Measurements from ENCODE around the gene AGPAT1. TPM values are rescaled to one million over a fixed set of nuclear protein-coding genes. Genes with fewer than 3 reads are reported as not detected.

Gene AGPAT1
- total and polyA plus RNA-seq, 2 of the 13 experiments (the other 11 are each of a cell fraction or from before 2014, with no cell fraction given) = 51.3 to 139 TPM

DNA sequence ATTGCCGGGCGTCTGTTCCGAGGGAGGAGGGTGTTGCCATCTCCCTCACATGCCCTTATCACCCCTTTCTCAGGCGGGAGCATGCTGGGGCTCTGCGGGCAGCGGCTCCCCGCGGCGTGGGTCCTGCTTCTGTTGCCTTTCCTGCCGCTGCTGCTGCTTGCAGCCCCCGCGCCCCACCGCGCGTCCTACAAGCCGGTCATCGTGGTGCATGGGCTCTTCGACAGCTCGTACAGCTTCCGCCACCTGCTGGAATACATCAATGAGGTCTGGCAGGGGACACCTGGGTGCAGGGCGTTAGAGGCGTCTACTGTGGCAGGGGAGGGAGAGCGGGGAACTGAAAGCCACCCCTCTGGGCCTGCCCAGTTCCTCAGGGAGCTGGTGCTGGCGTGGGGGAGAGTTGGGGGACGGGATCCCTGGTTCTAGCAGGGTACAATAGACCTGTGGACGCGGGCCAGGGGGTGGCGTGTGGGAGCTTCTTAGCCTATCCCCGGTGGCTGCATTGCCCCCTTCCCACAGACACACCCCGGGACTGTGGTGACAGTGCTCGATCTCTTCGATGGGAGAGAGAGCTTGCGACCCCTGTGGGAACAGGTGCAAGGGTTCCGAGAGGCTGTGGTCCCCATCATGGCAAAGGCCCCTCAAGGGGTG is 21.2 kb downstream of the AGPAT1 start:
- FAIRE-seq = peak; percentile 59
- DNase-seq (ENCODE audit: low spot score) = peak; percentile 86
- 5% methylated on average over 30 of the region's 34 CpGs for WGBS (ENCODE audit: low lambda C conversion rate)
- TF ChIP-seq ZIK1 (CRISPR knock-in tag; IDR thresholded peaks at IDR 0.05; ENCODE audit: borderline replicate concordance, low read depth) = peak; percentile 41; the same call in 1 of the 2 replicates
- TF ChIP-seq, protein P1, sequence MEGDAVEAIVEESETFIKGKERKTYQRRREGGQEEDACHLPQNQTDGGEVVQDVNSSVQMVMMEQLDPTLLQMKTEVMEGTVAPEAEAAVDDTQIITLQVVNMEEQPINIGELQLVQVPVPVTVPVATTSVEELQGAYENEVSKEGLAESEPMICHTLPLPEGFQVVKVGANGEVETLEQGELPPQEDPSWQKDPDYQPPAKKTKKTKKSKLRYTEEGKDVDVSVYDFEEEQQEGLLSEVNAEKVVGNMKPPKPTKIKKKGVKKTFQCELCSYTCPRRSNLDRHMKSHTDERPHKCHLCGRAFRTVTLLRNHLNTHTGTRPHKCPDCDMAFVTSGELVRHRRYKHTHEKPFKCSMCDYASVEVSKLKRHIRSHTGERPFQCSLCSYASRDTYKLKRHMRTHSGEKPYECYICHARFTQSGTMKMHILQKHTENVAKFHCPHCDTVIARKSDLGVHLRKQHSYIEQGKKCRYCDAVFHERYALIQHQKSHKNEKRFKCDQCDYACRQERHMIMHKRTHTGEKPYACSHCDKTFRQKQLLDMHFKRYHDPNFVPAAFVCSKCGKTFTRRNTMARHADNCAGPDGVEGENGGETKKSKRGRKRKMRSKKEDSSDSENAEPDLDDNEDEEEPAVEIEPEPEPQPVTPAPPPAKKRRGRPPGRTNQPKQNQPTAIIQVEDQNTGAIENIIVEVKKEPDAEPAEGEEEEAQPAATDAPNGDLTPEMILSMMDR (CRISPR knock-in tag; IDR thresholded peaks at IDR 0.05) = peak; percentile 99
- TF ChIP-seq, protein P2, sequence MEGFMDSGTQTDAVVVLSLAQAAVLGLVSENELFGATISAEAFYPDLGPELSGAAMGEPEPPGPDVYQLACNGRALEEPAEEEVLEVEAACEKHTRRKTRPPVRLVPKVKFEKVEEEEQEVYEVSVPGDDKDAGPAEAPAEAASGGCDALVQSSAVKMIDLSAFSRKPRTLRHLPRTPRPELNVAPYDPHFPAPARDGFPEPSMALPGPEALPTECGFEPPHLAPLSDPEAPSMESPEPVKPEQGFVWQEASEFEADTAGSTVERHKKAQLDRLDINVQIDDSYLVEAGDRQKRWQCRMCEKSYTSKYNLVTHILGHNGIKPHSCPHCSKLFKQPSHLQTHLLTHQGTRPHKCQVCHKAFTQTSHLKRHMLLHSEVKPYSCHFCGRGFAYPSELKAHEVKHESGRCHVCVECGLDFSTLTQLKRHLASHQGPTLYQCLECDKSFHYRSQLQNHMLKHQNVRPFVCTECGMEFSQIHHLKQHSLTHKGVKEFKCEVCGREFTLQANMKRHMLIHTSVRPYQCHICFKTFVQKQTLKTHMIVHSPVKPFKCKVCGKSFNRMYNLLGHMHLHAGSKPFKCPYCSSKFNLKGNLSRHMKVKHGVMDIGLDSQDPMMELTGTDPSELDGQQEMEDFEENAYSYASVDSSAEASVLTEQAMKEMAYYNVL (CRISPR knock-in tag; IDR thresholded peaks at IDR 0.05; ENCODE audit: borderline replicate concordance) = 0 out of 2 replicates have a peak, but pooled peaks have one; percentile 5
- 0 out of 2 replicates have a peak, but pooled peaks have one; percentile 66 for TF ChIP-seq HOXA7 (CRISPR knock-in tag; IDR thresholded peaks at IDR 0.05)
- TF ChIP-seq ONECUT2 (CRISPR knock-in tag; IDR thresholded peaks at IDR 0.05) = peak; percentile 25; the same call in 1 of the 2 replicates
- TF ChIP-seq SOX13 (IDR thresholded peaks at IDR 0.05) = 0 out of 2 replicates have a peak, but pooled peaks have one; percentile 14
- TF ChIP-seq SOX13 (CRISPR knock-in tag; conservative IDR thresholded peaks at IDR 0.05 in 1 of 2, IDR thresholded peaks at IDR 0.05 in 1 of 2) = no peak; a peak in 1 of 4 replicates
- peak; percentile 61; the same call in 1 of the 2 replicates for TF ChIP-seq ZNF274 (CRISPR knock-in tag; IDR thresholded peaks at IDR 0.05)
- TF ChIP-seq, protein P3, sequence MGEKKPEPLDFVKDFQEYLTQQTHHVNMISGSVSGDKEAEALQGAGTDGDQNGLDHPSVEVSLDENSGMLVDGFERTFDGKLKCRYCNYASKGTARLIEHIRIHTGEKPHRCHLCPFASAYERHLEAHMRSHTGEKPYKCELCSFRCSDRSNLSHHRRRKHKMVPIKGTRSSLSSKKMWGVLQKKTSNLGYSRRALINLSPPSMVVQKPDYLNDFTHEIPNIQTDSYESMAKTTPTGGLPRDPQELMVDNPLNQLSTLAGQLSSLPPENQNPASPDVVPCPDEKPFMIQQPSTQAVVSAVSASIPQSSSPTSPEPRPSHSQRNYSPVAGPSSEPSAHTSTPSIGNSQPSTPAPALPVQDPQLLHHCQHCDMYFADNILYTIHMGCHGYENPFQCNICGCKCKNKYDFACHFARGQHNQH (CRISPR knock-in tag; IDR thresholded peaks at IDR 0.05) = peak; percentile 29; the same call in 1 of the 2 replicates
- peak; percentile 9; the same call in 1 of the 2 replicates for TF ChIP-seq ZNF543 (CRISPR knock-in tag; IDR thresholded peaks at IDR 0.05)
- TF ChIP-seq ZNF772 (CRISPR knock-in tag; IDR thresholded peaks at IDR 0.05) = 0 out of 2 replicates have a peak, but pooled peaks have one; percentile 15
- peak; percentile 92; the same call in 1 of the 2 replicates for TF ChIP-seq MZF1 (CRISPR knock-in tag; IDR thresholded peaks at IDR 0.05; ENCODE audit: borderline replicate concordance)
- TF ChIP-seq, protein P4, sequence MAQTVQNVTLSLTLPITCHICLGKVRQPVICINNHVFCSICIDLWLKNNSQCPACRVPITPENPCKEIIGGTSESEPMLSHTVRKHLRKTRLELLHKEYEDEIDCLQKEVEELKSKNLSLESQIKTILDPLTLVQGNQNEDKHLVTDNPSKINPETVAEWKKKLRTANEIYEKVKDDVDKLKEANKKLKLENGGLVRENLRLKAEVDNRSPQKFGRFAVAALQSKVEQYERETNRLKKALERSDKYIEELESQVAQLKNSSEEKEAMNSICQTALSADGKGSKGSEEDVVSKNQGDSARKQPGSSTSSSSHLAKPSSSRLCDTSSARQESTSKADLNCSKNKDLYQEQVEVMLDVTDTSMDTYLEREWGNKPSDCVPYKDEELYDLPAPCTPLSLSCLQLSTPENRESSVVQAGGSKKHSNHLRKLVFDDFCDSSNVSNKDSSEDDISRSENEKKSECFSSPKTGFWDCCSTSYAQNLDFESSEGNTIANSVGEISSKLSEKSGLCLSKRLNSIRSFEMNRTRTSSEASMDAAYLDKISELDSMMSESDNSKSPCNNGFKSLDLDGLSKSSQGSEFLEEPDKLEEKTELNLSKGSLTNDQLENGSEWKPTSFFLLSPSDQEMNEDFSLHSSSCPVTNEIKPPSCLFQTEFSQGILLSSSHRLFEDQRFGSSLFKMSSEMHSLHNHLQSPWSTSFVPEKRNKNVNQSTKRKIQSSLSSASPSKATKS (CRISPR knock-in tag; IDR thresholded peaks at IDR 0.05) = no peak
- TF ChIP-seq ZNF552 (CRISPR knock-in tag; IDR thresholded peaks at IDR 0.05; ENCODE audit: borderline replicate concordance) = peak; percentile 71

More for the DNA sequence above, 21.2 kb downstream of the AGPAT1 start:
- Histone ChIP-seq H3K27me3 (ENCODE audit: control insufficient read depth in 1 of 2, insufficient read depth in 2 of 2, low read length in 2 of 2) (no peaks in the 10 kb centered on the region; a peak in 1 of 5 replicates), H3K9ac (ENCODE audit: insufficient read depth, low read depth, low read length) (peak overlapping the region; percentile 91), H3K79me2 (ENCODE audit: insufficient read depth, low read length) (peaks cover 17% of the 10 kb centered on the region), H3K27ac (ENCODE audit: extremely low read length, insufficient read depth, low read length) (peak overlapping the region; percentile 88), H3K4me2 (ENCODE audit: low read depth, low read length) (peak overlapping the region; percentile 94), H3K36me3 (replicated peaks in 1 of 2; ENCODE audit: control insufficient read depth in 1 of 2, insufficient read depth in 2 of 2, low read length in 2 of 2) (peaks cover 18 to 32% of the 10 kb centered on the region in 2 experiments), H3K4me3 (replicated peaks in 1 of 3; ENCODE audit: insufficient read depth in 1 of 3, low read depth in 2 of 3, low read length in 3 of 3) (peak overlapping the region; percentile 78 to 91 (median 88)), H4K20me1 (ENCODE audit: insufficient read depth, low read length) (no peaks in the 10 kb centered on the region), H3K9me3 (ENCODE audit: low read length) (no peaks in the 10 kb centered on the region), H2AFZ (ENCODE audit: low read length) (peak overlapping the region; percentile 37), H3K4me1 (ENCODE audit: insufficient read depth, low read length) (peaks cover 28% of the 10 kb centered on the region)
- TSS peak; percentile 75 for BruUV-seq (replicated peaks)
- intact Hi-C loops (cut with micrococcal nuclease; ENCODE audit: unreplicated experiment) (loop anchor here (1.0 kb wide), 5 partner anchors 24 to 67 kb away; partner anchors contain the start of genes FKBPL and RNF5), in situ Hi-C loops (cut with HindIII; ENCODE audit: extremely low pct_ligation_motif_present, low pct_unique_long_range_greater_than_20kb) (loop anchor here (5.0 kb wide), 1 partner anchor 37 kb away; no protein-coding TSS in a partner anchor)
- ChIA-PET CTCF (ENCODE audit: low intra/inter-chr PET ratio, low total read pairs) (interaction anchor here (1.0 to 4.3 kb wide), 6 partner anchors 27 to 106 kb away, joined by 4 to 97 read pairs (median 4); partner anchors contain the start of gene ATF6B), POLR2A (interaction anchor here (0.9 to 1.3 kb wide), 8 partner anchors 10 to 817 kb away, joined by 3 to 8 read pairs (median 4); partner anchors contain the start of genes AGPAT1, ATF6B, EGFL8 and PBX2)
- ATAC-seq = peak; percentile 89
